GM23338 (cell line): ENCODE data around the gene IRS1. TPM values are rescaled to one million over a fixed set of nuclear protein-coding genes. Genes with fewer than 3 reads are reported as not detected.

ENCODE experiments used
- ATAC-seq: fragments of 200-7000 bp; cut with Tn5 transposase; 3 replicates; pipeline ENCODE4 v1.9.1; 2020
- DNase-seq: peaks from one replicate; pipeline ENCODE4 v3.0.0-alpha.2; 2015; ENCODE audit warnings: low spot score
- H2AFZ ChIP-seq: fragments of 200-600 bp; sonication (generic); 2 replicates; pipeline ENCODE4 v1.8.0; 2016; ENCODE audit warnings: antibody characterized with exemption, mild to moderate bottlenecking, moderate library complexity
- H3F3A ChIP-seq: fragments of 200-600 bp; sonication (generic); replicated peaks from 2 replicates; pipeline ENCODE4 v1.8.0; 2017; ENCODE audit warnings: antibody characterized with exemption, mixed run types, low read depth
- H3K27ac ChIP-seq: fragments of 200-600 bp; sonication (generic); 2 replicates; pipeline ENCODE4 v1.6.1; 2016; ENCODE audit warnings: low read depth
- H3K27me3 ChIP-seq: fragments of 200-600 bp; sonication (generic); 2 replicates; pipeline ENCODE4 v1.8.0; 2016; ENCODE audit warnings: mild to moderate bottlenecking, mixed run types, moderate library complexity; ENCODE audit not compliant: insufficient read depth
- H3K36me3 ChIP-seq: fragments of 200-600 bp; sonication (generic); 2 replicates; pipeline ENCODE4 v1.8.0; 2016; ENCODE audit warnings: mild to moderate bottlenecking; ENCODE audit not compliant: insufficient read depth
- H3K4me1 ChIP-seq: fragments of 200-600 bp; sonication (generic); 2 replicates; pipeline ENCODE4 v1.8.0; 2016; ENCODE audit warnings: mild to moderate bottlenecking, moderate library complexity; ENCODE audit not compliant: insufficient read depth
- H3K4me2 ChIP-seq: fragments of 200-600 bp; sonication (generic); 2 replicates; pipeline ENCODE4 v1.7.1; 2017; ENCODE audit warnings: mixed run types
- H3K4me3 ChIP-seq: fragments of 200-600 bp; sonication (generic); 2 replicates; pipeline ENCODE4 v1.6.1; 2016; ENCODE audit warnings: mixed run types
- H3K79me2 ChIP-seq: fragments of 200-600 bp; sonication (generic); replicated peaks from 2 replicates; pipeline ENCODE4 v1.8.0; 2017; ENCODE audit warnings: mild to moderate bottlenecking; ENCODE audit not compliant: insufficient read depth
- H3K9me2 ChIP-seq: fragments of 200-600 bp; sonication (generic); 2 replicates; pipeline ENCODE4 v1.8.0; 2017; ENCODE audit not compliant: insufficient read depth
- H4K20me1 ChIP-seq: fragments of 200-600 bp; sonication (generic); replicated peaks from 2 replicates; pipeline ENCODE4 v1.8.0; 2017; ENCODE audit warnings: mild to moderate bottlenecking; ENCODE audit not compliant: insufficient read depth
- H3K27ac Mint-ChIP-seq: 2 replicates; pipeline ENCODE4 v1.8.0; 2020; ENCODE audit warnings: inconsistent platforms, mild to moderate bottlenecking, moderate library complexity, mixed read lengths
- H3K27me3 Mint-ChIP-seq: 3 replicates; pipeline ENCODE4 v1.8.0; 2022; ENCODE audit warnings: low read depth, mild to moderate bottlenecking, moderate library complexity, mixed read lengths, inconsistent platforms; ENCODE audit not compliant: insufficient read depth, poor library complexity
- H3K36me3 Mint-ChIP-seq: 3 replicates; pipeline ENCODE4 v1.8.0; 2021; ENCODE audit warnings: low read depth, mild to moderate bottlenecking, inconsistent platforms, moderate library complexity, mixed read lengths
- H3K4me1 Mint-ChIP-seq: 3 replicates; pipeline ENCODE4 v1.8.0; 2020; ENCODE audit warnings: mild to moderate bottlenecking, inconsistent platforms, mixed read lengths
- H3K4me3 Mint-ChIP-seq: 3 replicates; pipeline ENCODE4 v1.8.0; 2021; ENCODE audit warnings: moderate library complexity, mild to moderate bottlenecking, inconsistent platforms, mixed read lengths
- H3K9me3 Mint-ChIP-seq: 3 replicates; pipeline ENCODE4 v1.8.0; 2020; ENCODE audit warnings: moderate library complexity, mild to moderate bottlenecking, inconsistent platforms, mixed read lengths
- CTCF ChIP-seq, 2 experiments: fragments of 200-600 bp in 1 of 2; sonication (generic) in 1 of 2; conservative IDR thresholded peaks; 2 replicates each; pipeline versions ENCODE4 v1.5.1 to v1.6.1; 2016 to 2017; ENCODE audit warnings: antibody characterized with exemption in 2 of 2, low read depth in 2 of 2, mild to moderate bottlenecking in 2 of 2, moderate library complexity in 1 of 2
- ETS1 ChIP-seq: IDR thresholded peaks from 2 replicates; pipeline ENCODE4 v1.6.1; 2016; ENCODE audit warnings: antibody characterized with exemption
- EZH2phosphoT487 ChIP-seq: fragments of 200-600 bp; sonication (generic); IDR thresholded peaks from one replicate; pipeline ENCODE4 v1.8.1; 2018; ENCODE audit warnings: antibody characterized with exemption; ENCODE audit not compliant: unreplicated experiment
- POLR2AphosphoS5 ChIP-seq: IDR thresholded peaks from 2 replicates; pipeline ENCODE4 v1.6.1; 2016; ENCODE audit warnings: antibody characterized with exemption, low read depth
- REST ChIP-seq: IDR thresholded peaks from one replicate; pipeline ENCODE4 v1.6.1; 2018; ENCODE audit warnings: antibody characterized with exemption; ENCODE audit not compliant: unreplicated experiment
- ZNF114 ChIP-seq: fragments of 250-450 bp; sonication (Bioruptor Pico); IDR thresholded peaks from 2 replicates; pipeline ENCODE4 v1.5.0; 2020; ENCODE audit warnings: mild to moderate bottlenecking, moderate library complexity
- ZNF331 ChIP-seq: fragments of 250-450 bp; sonication (Bioruptor Pico); IDR thresholded peaks from 2 replicates; pipeline ENCODE4 v1.5.0; 2020; ENCODE audit warnings: low read depth, mild to moderate bottlenecking, moderate library complexity
- polyA plus RNA-seq: library from polyadenylated mRNA; unstranded; fragments of >200 nt; fragmentation: Nextera tagmentation; extraction: Ambion mirVana; gene quantifications from 2 replicates; pipeline ENCODE4 v1.2.1, GENCODE V29; 2016
- total RNA-seq: library from RNA; depleted of rRNA; stranded (reverse); fragments of >200 nt; shearing (Covaris generic); gene quantifications from 2 replicates; pipeline ENCODE4 v1.2.3, GENCODE V29; 2014

The IRS1 gene
- total and polyA plus RNA-seq, 2 experiments from 2014 or later: 6.9 to 26.2 TPM

GRCh38 chr2:226797989-226798421 lies 1.6 kb downstream of the IRS1 start:
- H3K27ac Mint-ChIP-seq: no peak overlapping the region
- peak overlapping the region; percentile 95 for H3K4me2 ChIP-seq
- H4K20me1 ChIP-seq: 0 out of 2 replicates have a peak, but pooled peaks cover under 1% of the 10 kb centered on the region
- no peaks in the 10 kb centered on the region for H3K9me2 ChIP-seq
- H3K27ac ChIP-seq: no peak overlapping the region
- peak overlapping the region; percentile 95 for H3K4me3 ChIP-seq
- H3K9me3 Mint-ChIP-seq: peaks cover 20% of the 10 kb centered on the region; the same call in 2 of the 3 replicates
- TF ChIP-seq POLR2AphosphoS5: no peak
- TF ChIP-seq ZNF114 (CRISPR knock-in tag): no peak
- TF ChIP-seq CTCF (conservative IDR thresholded peaks at IDR 0.05; ENCODE audit: low read depth in 2 of 2): no peak
- no peak for TF ChIP-seq REST
- H3K4me1 ChIP-seq: peaks cover 37% of the 10 kb centered on the region
- peak; percentile 9 for DNase-seq
- H3K27me3 ChIP-seq: no peaks in the 10 kb centered on the region
- no peak for ATAC-seq
- no peak overlapping the region for H2AFZ ChIP-seq
- H3K4me3 Mint-ChIP-seq: peak overlapping the region; percentile 83
- H3K4me1 Mint-ChIP-seq: peaks cover 47% of the 10 kb centered on the region
- H3F3A ChIP-seq: no peaks in the 10 kb centered on the region; the same call in 1 of the 2 replicates
- no peaks in the 10 kb centered on the region for H3K36me3 ChIP-seq
- peaks cover 41% of the 10 kb centered on the region for H3K36me3 Mint-ChIP-seq
- peaks cover 52% of the 10 kb centered on the region for H3K79me2 ChIP-seq
- peaks cover 14% of the 10 kb centered on the region for H3K27me3 Mint-ChIP-seq

GRCh38 chr2:226797289-226797988 lies 2.2 kb downstream of the IRS1 start:
- H3K4me3 Mint-ChIP-seq: peak overlapping the region; percentile 83
- peaks cover 20% of the 10 kb centered on the region; the same call in 2 of the 3 replicates for H3K9me3 Mint-ChIP-seq
- H3K27me3 Mint-ChIP-seq: peaks cover 14% of the 10 kb centered on the region
- TF ChIP-seq ZNF331: no peak
- no peak for TF ChIP-seq EZH2phosphoT487
- TF ChIP-seq ETS1: no peak
- peaks cover 4% of the 10 kb centered on the region; the same call in 1 of the 2 replicates for H3F3A ChIP-seq
- no peak overlapping the region for H3K27ac ChIP-seq
- peaks cover 41% of the 10 kb centered on the region for H3K36me3 Mint-ChIP-seq
- no peak overlapping the region; the same call in 1 of the 2 replicates for H3K4me2 ChIP-seq
- H3K27ac Mint-ChIP-seq: no peak overlapping the region
- no peak overlapping the region for H2AFZ ChIP-seq
- H4K20me1 ChIP-seq: 0 out of 2 replicates have a peak, but pooled peaks cover 4% of the 10 kb centered on the region
- H3K4me1 ChIP-seq: peaks cover 43% of the 10 kb centered on the region
- no peaks in the 10 kb centered on the region for H3K27me3 ChIP-seq
- peak overlapping the region; percentile 95; the same call in 1 of the 2 replicates for H3K4me3 ChIP-seq
- DNase-seq (no peak), ATAC-seq (no peak)
- peaks cover 57% of the 10 kb centered on the region for H3K79me2 ChIP-seq
- H3K36me3 ChIP-seq: no peaks in the 10 kb centered on the region
- peaks cover 49% of the 10 kb centered on the region for H3K4me1 Mint-ChIP-seq
- H3K9me2 ChIP-seq: no peaks in the 10 kb centered on the region
